ENCODE data around the gene STOML1. TPM values are rescaled to one million over a fixed set of nuclear protein-coding genes. Genes with fewer than 3 reads are reported as not detected.
A peak's percentile ranks its signal among the peaks of the same experiment; 100 is the strongest.

STOML1 gene
- total RNA-seq, 4 donors from 2014 or later = 8.1 to 21.7 (median 13.7) TPM

GRCh38 chr15:73955326-73955725 lies 36.8 kb downstream of the STOML1 start:
- Histone ChIP-seq H3K27me3 (no peaks in the 10 kb centered on the region), H3K27ac (peak overlapping the region in 1 of 4 donors; percentile 9), H3K4me3 (no peak overlapping the region), H3K9me3 (no peaks in the 10 kb centered on the region), H3K4me1 (peaks cover 5 to 43% (median 29%) of the 10 kb centered on the region in 3 donors), H3K36me3 (no peaks in the 10 kb centered on the region)
- 85% methylated on average over 2 of the region's 4 CpGs; no CpG with 5 or more reads in 1 of the 2 donors for WGBS, 2 donors (ENCODE audit: low coverage in 1 of 2)
- TF ChIP-seq EP300 (IDR thresholded peaks at IDR 0.05) (no peak), CTCF (IDR thresholded peaks at IDR 0.05) (no peak), POLR2A (IDR thresholded peaks at IDR 0.05) (no peak), POLR2AphosphoS5 (IDR thresholded peaks at IDR 0.05) (no peak)
- ATAC-seq = no peak

GRCh38 chr15:73954188-73955145 lies 37.6 kb downstream of the STOML1 start:
- no peak for ATAC-seq
- WGBS, 2 donors (ENCODE audit: low coverage in 1 of 2) = 68 to 82% methylated on average over 4 to 6 of the region's 27 CpGs
- H3K9me3 ChIP-seq = no peaks in the 10 kb centered on the region
- peaks cover 0 to 5% of the 10 kb centered on the region in 2 donors for H3K36me3 ChIP-seq
- TF ChIP-seq POLR2AphosphoS5 (IDR thresholded peaks at IDR 0.05) (no peak), CTCF (IDR thresholded peaks at IDR 0.05) (no peak), POLR2A (IDR thresholded peaks at IDR 0.05) (no peak), EP300 (IDR thresholded peaks at IDR 0.05) (no peak)
- no peak overlapping the region for H3K4me3 ChIP-seq
- no peaks in the 10 kb centered on the region for H3K27me3 ChIP-seq
- H3K27ac ChIP-seq = peak overlapping the region in 1 of 4 donors; percentile 91
- H3K4me1 ChIP-seq = peaks cover 5 to 44% (median 29%) of the 10 kb centered on the region in 3 donors

GRCh38 chr15:73952913-73953750 lies 39.0 kb downstream of the STOML1 start:
- TF ChIP-seq CTCF (IDR thresholded peaks at IDR 0.05) = no peak
- no peak for TF ChIP-seq POLR2A (IDR thresholded peaks at IDR 0.05)
- 40 to 50% methylated on average over 1 to 4 of the region's 10 CpGs for WGBS, 2 donors (ENCODE audit: low coverage in 1 of 2)
- no peak for ATAC-seq
- Histone ChIP-seq H3K27me3 (no peaks in the 10 kb centered on the region), H3K4me3 (no peak overlapping the region), H3K36me3 (peaks cover 0 to 19% of the 10 kb centered on the region in 2 donors), H3K4me1 (peaks cover 5 to 44% (median 29%) of the 10 kb centered on the region in 3 donors), H3K9me3 (no peaks in the 10 kb centered on the region), H3K27ac (peak overlapping the region in 3 of 4 donors; percentile 91 to 98 (median 96))

GRCh38 chr15:73952171-73952912 lies 39.8 kb downstream of the STOML1 start:
- WGBS, 2 donors (ENCODE audit: low coverage in 1 of 2) = 60 to 84% methylated on average over 3 to 6 of the region's 21 CpGs
- TF ChIP-seq POLR2A (IDR thresholded peaks at IDR 0.05) (no peak), POLR2AphosphoS5 (IDR thresholded peaks at IDR 0.05) (no peak), EP300 (IDR thresholded peaks at IDR 0.05) (no peak), CTCF (IDR thresholded peaks at IDR 0.05) (no peak)
- H3K36me3 ChIP-seq = peaks cover 0 to 27% of the 10 kb centered on the region in 2 donors
- H3K4me3 ChIP-seq = no peak overlapping the region
- peak overlapping the region; percentile 84 to 98 (median 94) for H3K27ac ChIP-seq
- no peaks in the 10 kb centered on the region for H3K9me3 ChIP-seq
- H3K4me1 ChIP-seq = peaks cover 5 to 44% (median 29%) of the 10 kb centered on the region in 3 donors
- no peaks in the 10 kb centered on the region for H3K27me3 ChIP-seq
- no peak for ATAC-seq

Data from gastroesophageal sphincter (tissue), 4 donors.